NCI-H128 (cell line): ENCODE results near the gene ANK2.

ENCODE experiments used
- DNase-seq: peaks from one replicate; lab custom pipeline; 2025; ENCODE audit not compliant: unreplicated experiment; lab: John Stamatoyannopoulos, UW

ANK2 gene

DNA sequence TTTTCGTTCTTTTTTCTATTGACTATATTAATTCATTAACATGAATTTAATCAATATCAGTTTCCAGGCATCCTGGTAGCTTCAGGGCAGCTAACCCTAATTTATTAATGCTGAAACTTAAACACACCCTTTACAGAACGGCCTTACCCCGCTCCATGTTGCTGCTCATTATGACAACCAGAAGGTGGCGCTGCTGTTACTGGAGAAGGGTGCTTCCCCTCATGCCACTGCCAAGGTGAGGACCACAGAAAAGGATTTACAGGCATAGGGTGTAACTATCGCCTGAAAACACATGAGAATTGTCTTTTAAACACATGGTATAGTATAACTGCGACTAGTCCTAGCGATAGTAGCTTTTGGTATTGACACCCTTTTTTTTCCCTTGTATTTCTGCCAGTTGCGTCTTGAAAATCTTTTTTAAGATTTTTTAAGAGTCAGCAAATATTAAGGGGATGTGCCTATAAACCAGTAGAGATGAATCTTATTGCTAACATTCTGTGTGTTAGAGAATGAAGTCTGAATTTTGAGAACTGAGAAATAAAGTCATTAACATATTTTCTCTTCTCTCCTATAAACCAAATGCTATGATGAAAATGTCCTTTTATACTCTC lies 229.0 kb downstream of the ANK2 start:
- no peak for DNase-seq

GRCh38 chr4:113285501-113285900 lies 236.0 kb downstream of the ANK2 start:
- DNase-seq = no peak

GRCh38 chr4:113288257-113288656 lies 238.8 kb downstream of the ANK2 start:
- DNase-seq = no peak

GRCh38 chr4:113288696-113289095 lies 239.2 kb downstream of the ANK2 start:
- no peak for DNase-seq

DNA sequence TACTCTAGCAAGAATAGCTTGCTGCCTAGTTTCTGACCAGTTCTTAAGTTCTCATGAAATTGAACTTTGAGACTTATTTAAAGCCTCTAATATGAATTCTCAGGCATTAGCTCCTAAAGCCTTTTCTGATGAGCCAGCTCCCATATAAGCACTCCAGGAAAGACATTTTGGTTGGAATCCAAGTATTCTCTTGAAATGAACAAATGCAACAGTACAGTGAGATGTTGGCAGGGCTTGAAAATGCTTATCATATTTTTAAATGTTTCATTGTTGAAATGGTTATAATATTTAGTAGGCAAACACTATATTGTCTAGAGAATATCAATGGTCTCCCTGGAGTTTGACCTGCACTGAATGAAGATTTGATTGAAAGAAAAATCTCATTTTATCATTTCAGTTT lies 240.3 kb downstream of the ANK2 start:
- no peak for DNase-seq

GRCh38 chr4:113290666-113291065 lies 241.2 kb downstream of the ANK2 start:
- DNase-seq = no peak

- no peak for DNase-seq
These were observed 243.1 kb downstream of the ANK2 start for GRCh38 chr4:113292371-113293042.

DNA sequence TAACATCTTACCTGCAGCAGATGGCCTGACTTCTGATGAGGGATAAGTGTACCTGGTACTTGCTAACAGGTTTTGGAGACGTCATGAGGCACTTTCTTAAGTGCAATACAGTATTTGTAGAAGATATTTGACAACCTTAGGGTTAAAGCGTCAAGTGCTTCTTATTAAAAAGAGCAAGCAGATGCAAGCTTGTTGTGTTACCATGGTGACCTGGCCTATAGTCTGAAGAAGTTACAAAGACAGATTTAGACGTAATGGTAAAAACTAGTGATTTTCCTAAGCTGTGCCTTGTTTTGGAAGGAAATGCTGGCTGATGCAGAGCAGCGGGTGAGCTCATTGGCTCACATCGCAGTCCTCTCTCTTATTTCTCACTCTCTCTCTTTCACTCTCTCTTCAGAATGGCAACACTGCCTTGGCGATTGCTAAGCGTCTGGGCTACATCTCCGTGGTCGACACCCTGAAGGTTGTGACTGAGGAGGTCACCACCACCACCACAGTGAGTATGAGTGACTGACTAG lies 243.6 kb downstream of the ANK2 start:
- DNase-seq = no peak

GRCh38 chr4:113293674-113294073 lies 244.2 kb downstream of the ANK2 start:
- no peak for DNase-seq

- DNase-seq = no peak
These were observed 245.5 kb downstream of the ANK2 start for GRCh38 chr4:113294908-113295307.

- DNase-seq = no peak
These were observed 251.0 kb downstream of the ANK2 start for GRCh38 chr4:113300471-113300928.

GRCh38 chr4:113302051-113302450 lies 252.6 kb downstream of the ANK2 start:
- DNase-seq = no peak

DNA sequence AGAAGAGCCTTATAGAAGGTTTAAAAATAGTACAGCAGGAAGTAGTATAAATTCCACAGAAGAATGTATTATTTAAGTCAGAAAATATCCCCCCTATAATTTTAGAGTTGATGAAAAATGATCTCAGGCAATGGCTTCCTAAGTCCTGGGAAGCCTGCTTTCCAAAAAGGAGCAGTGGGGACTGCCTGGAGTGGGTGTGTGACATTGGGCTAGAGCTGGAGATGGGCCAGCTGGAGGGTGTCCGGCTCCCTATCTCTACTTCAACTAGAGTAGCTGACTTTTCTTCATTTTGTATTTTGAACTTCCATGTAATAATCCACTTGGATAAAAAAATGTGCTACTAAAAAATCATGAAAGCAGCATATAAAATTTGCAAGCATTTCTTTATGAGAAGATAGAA lies 253.9 kb downstream of the ANK2 start:
- no peak for DNase-seq

- no peak for DNase-seq
These were observed 261.6 kb downstream of the ANK2 start for GRCh38 chr4:113311047-113311446.

GRCh38 chr4:113312529-113312928 lies 263.1 kb downstream of the ANK2 start:
- DNase-seq = no peak

DNA sequence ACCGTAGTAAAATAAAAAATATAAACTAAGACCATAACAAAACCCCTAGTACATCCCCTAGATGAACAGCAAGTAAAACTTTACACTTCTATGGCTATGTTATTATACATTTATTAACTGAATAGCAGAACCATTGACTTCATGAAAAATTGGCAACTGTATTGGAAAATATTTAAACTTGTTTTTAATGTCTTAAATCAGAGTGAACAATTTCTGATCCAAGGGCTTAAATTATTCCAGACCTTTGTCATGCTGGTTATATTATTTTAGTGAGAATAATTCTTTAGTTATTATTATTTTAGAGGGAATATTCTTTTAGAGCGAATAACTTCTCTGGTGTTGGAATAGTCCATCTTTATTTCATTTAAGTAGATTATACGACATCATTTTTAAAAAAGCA lies 265.0 kb downstream of the ANK2 start:
- no peak for DNase-seq

DNA sequence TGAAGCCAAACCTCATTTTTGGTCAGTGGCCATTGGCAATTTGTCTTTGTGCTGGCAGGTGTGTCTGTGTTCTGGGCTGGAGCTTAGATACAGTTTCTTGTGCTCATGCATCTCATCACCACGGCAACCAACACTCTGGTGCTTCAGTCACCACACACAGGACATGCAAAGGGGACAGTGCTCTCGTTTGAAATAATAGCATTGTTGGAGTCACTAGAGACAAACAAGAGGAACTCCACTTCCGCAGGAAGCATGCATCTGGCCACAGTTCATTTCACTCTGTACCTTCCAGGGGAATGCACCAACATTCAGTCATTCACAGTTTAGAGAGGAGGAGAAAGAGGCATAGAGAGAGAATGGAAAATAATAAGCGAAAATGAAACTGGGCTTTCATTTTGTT lies 267.4 kb downstream of the ANK2 start:
- no peak for DNase-seq

- DNase-seq = no peak
These were observed 268.1 kb downstream of the ANK2 start for GRCh38 chr4:113317523-113317922.

DNA sequence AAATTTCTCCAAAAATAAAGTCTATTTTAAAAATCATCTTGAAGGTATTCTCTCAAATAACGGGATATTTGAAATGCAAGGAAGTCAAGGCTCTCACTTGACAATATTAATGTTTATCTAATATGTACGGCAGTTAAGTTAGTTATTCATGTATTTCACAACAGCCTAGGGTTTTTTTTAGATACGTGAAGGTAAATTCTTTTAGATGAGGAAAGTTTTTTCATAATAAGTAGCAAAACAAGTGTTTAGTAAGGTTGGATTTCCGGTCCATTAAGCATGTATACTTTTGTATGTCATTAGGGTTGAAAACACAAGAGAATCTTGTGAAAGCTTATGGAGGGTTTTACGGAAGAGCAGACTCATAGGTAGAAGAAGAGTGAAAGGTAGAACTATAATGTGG lies 273.3 kb downstream of the ANK2 start:
- DNase-seq = no peak

- no peak for DNase-seq
These were observed 276.6 kb downstream of the ANK2 start for GRCh38 chr4:113325876-113326615.

DNA sequence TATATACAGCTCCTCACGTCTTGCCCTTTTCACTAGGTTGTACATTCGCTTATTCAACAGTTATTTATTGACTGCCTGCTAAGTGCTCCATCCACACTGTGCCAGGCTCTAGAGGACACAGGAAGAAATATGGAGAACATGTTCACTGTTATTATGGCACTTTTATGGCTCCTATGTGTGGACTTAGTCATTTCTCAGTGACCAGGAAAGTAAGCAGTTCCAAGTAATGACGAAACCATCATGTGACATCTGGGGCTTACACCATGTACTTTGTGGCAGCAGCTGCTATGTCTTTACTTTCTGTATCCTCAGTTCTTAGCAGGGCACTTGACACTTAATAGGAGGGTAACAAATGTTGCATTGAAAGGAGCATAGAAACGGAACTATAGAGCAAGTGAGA lies 278.0 kb downstream of the ANK2 start:
- DNase-seq = no peak

- no peak for DNase-seq
These were observed 279.1 kb downstream of the ANK2 start for GRCh38 chr4:113328514-113328913.
